Neural progenitor cell (in vitro differentiated cells): ENCODE data around the gene KCNK7.

Experiments used
- EZH2 ChIP-seq: fragments of 200-600 bp; sonication (generic); IDR thresholded peaks from 2 replicates; pipeline ENCODE4 v1.6.1; 2017; ENCODE audit warnings: antibody characterized with exemption, mild to moderate bottlenecking, moderate library complexity
- EZH2phosphoT487 ChIP-seq: fragments of 200-600 bp; sonication (generic); IDR thresholded peaks from 2 replicates; pipeline ENCODE4 v1.6.1; 2017; ENCODE audit warnings: antibody characterized with exemption
- TF ChIP-seq, protein P1 (sequence below): fragments of 200-600 bp; sonication (generic); IDR thresholded peaks from 2 replicates; pipeline ENCODE4 v1.5.1; 2017; ENCODE audit warnings: antibody characterized with exemption, mild to moderate bottlenecking

GRCh38 chr11:65617990-65618751 is 22.6 kb upstream of the KCNK7 start:
- TF ChIP-seq, protein P1, sequence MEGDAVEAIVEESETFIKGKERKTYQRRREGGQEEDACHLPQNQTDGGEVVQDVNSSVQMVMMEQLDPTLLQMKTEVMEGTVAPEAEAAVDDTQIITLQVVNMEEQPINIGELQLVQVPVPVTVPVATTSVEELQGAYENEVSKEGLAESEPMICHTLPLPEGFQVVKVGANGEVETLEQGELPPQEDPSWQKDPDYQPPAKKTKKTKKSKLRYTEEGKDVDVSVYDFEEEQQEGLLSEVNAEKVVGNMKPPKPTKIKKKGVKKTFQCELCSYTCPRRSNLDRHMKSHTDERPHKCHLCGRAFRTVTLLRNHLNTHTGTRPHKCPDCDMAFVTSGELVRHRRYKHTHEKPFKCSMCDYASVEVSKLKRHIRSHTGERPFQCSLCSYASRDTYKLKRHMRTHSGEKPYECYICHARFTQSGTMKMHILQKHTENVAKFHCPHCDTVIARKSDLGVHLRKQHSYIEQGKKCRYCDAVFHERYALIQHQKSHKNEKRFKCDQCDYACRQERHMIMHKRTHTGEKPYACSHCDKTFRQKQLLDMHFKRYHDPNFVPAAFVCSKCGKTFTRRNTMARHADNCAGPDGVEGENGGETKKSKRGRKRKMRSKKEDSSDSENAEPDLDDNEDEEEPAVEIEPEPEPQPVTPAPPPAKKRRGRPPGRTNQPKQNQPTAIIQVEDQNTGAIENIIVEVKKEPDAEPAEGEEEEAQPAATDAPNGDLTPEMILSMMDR: no peak
- TF ChIP-seq EZH2: no peak
- TF ChIP-seq EZH2phosphoT487: no peak
